Hepatocyte (in vitro differentiated cells): ENCODE results near the gene ASB11. TPM values are rescaled to one million over a fixed set of nuclear protein-coding genes. Genes with fewer than 3 reads are reported as not detected.

Experiments
- DNase-seq: peaks from one replicate; pipeline ENCODE4 v3.0.0-alpha.2; 2016; ENCODE audit warnings: low spot score
- H2AFZ ChIP-seq: fragments of 200-600 bp; sonication (generic); 2 replicates; pipeline ENCODE4 v1.6.0; 2016; ENCODE audit warnings: antibody characterized with exemption, mild to moderate bottlenecking
- H3K27ac ChIP-seq: fragments of 200-600 bp; sonication (generic); 2 replicates; pipeline ENCODE4 v1.5.1; 2016; ENCODE audit warnings: mild to moderate bottlenecking
- H3K27me3 ChIP-seq: fragments of 200-600 bp; sonication (generic); 2 replicates; pipeline ENCODE4 v1.6.1; 2016
- H3K36me3 ChIP-seq: fragments of 200-600 bp; sonication (generic); replicated peaks from 2 replicates; pipeline ENCODE4 v1.5.1; 2016; ENCODE audit warnings: low read depth; ENCODE audit not compliant: insufficient read depth
- H3K4me1 ChIP-seq: fragments of 200-600 bp; sonication (generic); 2 replicates; pipeline ENCODE4 v1.5.1; 2016; ENCODE audit warnings: mild to moderate bottlenecking, moderate library complexity; ENCODE audit not compliant: insufficient read depth
- H3K4me2 ChIP-seq: fragments of 200-600 bp; sonication (generic); 2 replicates; pipeline ENCODE4 v1.6.0; 2016
- H3K4me3 ChIP-seq: fragments of 200-600 bp; sonication (generic); 2 replicates; pipeline ENCODE4 v1.5.1; 2016; ENCODE audit warnings: mild to moderate bottlenecking
- H3K79me2 ChIP-seq: fragments of 200-600 bp; sonication (generic); 2 replicates; pipeline ENCODE4 v1.6.0; 2017; ENCODE audit warnings: mild to moderate bottlenecking
- H3K9me2 ChIP-seq: fragments of 200-600 bp; sonication (generic); replicated peaks from 2 replicates; pipeline ENCODE4 v1.6.0; 2017; ENCODE audit warnings: mild to moderate bottlenecking; ENCODE audit not compliant: insufficient read depth
- H3K9me3 ChIP-seq: fragments of 200-600 bp; sonication (generic); 2 replicates; pipeline ENCODE4 v1.5.1; 2016; ENCODE audit warnings: low read depth, mild to moderate bottlenecking
- H4K20me1 ChIP-seq: fragments of 200-600 bp; sonication (generic); 2 replicates; pipeline ENCODE4 v1.6.0; 2016; ENCODE audit warnings: mild to moderate bottlenecking; ENCODE audit not compliant: insufficient read depth, poor library complexity, severe bottlenecking
- EZH2 ChIP-seq: fragments of 200-600 bp; sonication (generic); IDR thresholded peaks from 2 replicates; pipeline ENCODE4 v1.6.1; 2016; ENCODE audit warnings: antibody characterized with exemption, mild to moderate bottlenecking, borderline replicate concordance
- EZH2phosphoT487 ChIP-seq: fragments of 200-600 bp; sonication (generic); IDR thresholded peaks from one replicate; pipeline ENCODE4 v1.6.1; 2018; ENCODE audit warnings: antibody characterized with exemption, mild to moderate bottlenecking, low read depth, moderate library complexity; ENCODE audit not compliant: unreplicated experiment, severe bottlenecking
- WGBS: methylation state at CpG from one replicate; pipeline ENCODE4 v1.1.6; 2016; ENCODE audit warnings: low lambda C conversion rate; ENCODE audit errors: missing lambda C conversion rate; 5-methylcytosine and 5-hydroxymethylcytosine counted together
- polyA plus RNA-seq: library from polyadenylated mRNA; unstranded; fragments of >200 nt; fragmentation: Nextera tagmentation; extraction: Ambion mirVana; gene quantifications from 2 replicates; pipeline ENCODE4 v1.2.1, GENCODE V29; 2016
- total RNA-seq: library from RNA; depleted of rRNA; stranded (reverse); fragments of >200 nt; gene quantifications from 2 replicates; pipeline ENCODE4 v1.2.3, GENCODE V29; 2014
- TF ChIP-seq, protein P1 (sequence below): fragments of 200-600 bp; sonication (generic); IDR thresholded peaks from 2 replicates; pipeline ENCODE4 v1.5.1; 2016; ENCODE audit warnings: antibody characterized with exemption, mild to moderate bottlenecking; ENCODE audit not compliant: poor library complexity

ASB11 gene
- total and polyA plus RNA-seq, 2 experiments from 2014 or later: 0.20 TPM; not detected in 1

GRCh38 chrX:15328131-15328530 is 12.7 kb upstream of the ASB11 start:
- no peak overlapping the region for H2AFZ ChIP-seq
- H3K4me1 ChIP-seq: no peaks in the 10 kb centered on the region
- no peak overlapping the region for H3K27ac ChIP-seq
- no peaks in the 10 kb centered on the region for H3K9me2 ChIP-seq
- H4K20me1 ChIP-seq: no peaks in the 10 kb centered on the region
- H3K4me2 ChIP-seq: no peak overlapping the region
- WGBS: 71% methylated on average over 3 of the region's 3 CpGs
- no peaks in the 10 kb centered on the region for H3K27me3 ChIP-seq
- H3K9me3 ChIP-seq: no peaks in the 10 kb centered on the region
- no peak overlapping the region for H3K4me3 ChIP-seq
- no peak for DNase-seq
- no peaks in the 10 kb centered on the region for H3K79me2 ChIP-seq
- no peaks in the 10 kb centered on the region for H3K36me3 ChIP-seq
- TF ChIP-seq, protein P1, sequence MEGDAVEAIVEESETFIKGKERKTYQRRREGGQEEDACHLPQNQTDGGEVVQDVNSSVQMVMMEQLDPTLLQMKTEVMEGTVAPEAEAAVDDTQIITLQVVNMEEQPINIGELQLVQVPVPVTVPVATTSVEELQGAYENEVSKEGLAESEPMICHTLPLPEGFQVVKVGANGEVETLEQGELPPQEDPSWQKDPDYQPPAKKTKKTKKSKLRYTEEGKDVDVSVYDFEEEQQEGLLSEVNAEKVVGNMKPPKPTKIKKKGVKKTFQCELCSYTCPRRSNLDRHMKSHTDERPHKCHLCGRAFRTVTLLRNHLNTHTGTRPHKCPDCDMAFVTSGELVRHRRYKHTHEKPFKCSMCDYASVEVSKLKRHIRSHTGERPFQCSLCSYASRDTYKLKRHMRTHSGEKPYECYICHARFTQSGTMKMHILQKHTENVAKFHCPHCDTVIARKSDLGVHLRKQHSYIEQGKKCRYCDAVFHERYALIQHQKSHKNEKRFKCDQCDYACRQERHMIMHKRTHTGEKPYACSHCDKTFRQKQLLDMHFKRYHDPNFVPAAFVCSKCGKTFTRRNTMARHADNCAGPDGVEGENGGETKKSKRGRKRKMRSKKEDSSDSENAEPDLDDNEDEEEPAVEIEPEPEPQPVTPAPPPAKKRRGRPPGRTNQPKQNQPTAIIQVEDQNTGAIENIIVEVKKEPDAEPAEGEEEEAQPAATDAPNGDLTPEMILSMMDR: no peak
- TF ChIP-seq EZH2: no peak
- no peak for TF ChIP-seq EZH2phosphoT487

GRCh38 chrX:15322472-15322871 is 7.0 kb upstream of the ASB11 start:
- no peak overlapping the region for H3K27ac ChIP-seq
- no peaks in the 10 kb centered on the region for H3K27me3 ChIP-seq
- 84% methylated on average over 5 of the region's 5 CpGs for WGBS
- no peak overlapping the region for H2AFZ ChIP-seq
- no peaks in the 10 kb centered on the region for H3K4me1 ChIP-seq
- no peaks in the 10 kb centered on the region for H3K79me2 ChIP-seq
- no peaks in the 10 kb centered on the region for H3K36me3 ChIP-seq
- H3K4me3 ChIP-seq: no peak overlapping the region
- H3K4me2 ChIP-seq: no peak overlapping the region
- no peak for TF ChIP-seq EZH2
- no peak for TF ChIP-seq EZH2phosphoT487
- TF ChIP-seq, protein P1: no peak
- no peaks in the 10 kb centered on the region for H4K20me1 ChIP-seq
- H3K9me2 ChIP-seq: no peaks in the 10 kb centered on the region
- H3K9me3 ChIP-seq: no peaks in the 10 kb centered on the region
- DNase-seq: no peak

DNA sequence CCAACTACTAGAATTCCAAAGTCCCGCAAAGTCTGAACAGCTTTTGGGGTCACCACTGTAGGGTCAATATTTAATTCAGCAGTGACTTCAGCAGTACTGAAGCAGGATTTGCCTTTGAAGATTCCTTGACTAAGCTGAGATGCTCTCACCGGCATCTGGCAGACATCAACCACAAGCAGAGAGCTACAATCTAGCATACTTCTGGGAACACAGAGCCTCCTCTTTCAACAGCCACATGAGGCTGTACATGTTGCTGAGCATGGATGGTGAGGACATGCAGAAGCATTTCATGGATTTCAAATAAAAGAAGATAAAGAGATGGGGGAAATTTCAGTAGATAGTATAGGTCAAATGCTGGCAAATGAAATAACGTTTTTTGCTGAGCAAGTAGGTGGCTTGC is 6.6 kb upstream of the ASB11 start:
- TF ChIP-seq EZH2phosphoT487 (no peak), EZH2 (no peak)
- TF ChIP-seq, protein P1: no peak
- H3K9me3 ChIP-seq: no peaks in the 10 kb centered on the region
- H3K27me3 ChIP-seq: no peaks in the 10 kb centered on the region

DNA sequence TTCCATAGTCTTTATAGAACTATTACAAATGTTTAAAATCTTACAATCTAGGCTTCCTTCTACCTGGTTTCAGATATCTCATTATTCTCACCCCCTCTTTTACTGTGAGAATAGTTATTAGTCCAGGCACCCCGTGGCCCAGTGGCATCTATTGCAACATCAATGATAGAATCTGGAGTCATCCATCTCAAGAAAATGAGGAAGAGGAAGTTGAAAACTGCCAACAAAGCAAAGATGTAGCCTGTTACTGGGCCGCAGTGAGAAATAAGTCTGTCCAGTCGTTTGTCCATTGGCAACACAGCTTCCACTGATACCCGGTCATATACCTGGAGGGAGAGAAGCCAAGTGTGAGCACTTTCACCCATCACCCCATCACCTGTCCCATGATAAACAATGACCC is 6.0 kb upstream of the ASB11 start:
- no peaks in the 10 kb centered on the region for H3K36me3 ChIP-seq
- TF ChIP-seq, protein P1: no peak
- TF ChIP-seq EZH2: no peak
- TF ChIP-seq EZH2phosphoT487: no peak

More for the DNA sequence above, 6.6 kb upstream of the ASB11 start:
- H3K4me2 ChIP-seq: no peak overlapping the region
- no peak for DNase-seq
- no peaks in the 10 kb centered on the region for H4K20me1 ChIP-seq
- no peaks in the 10 kb centered on the region for H3K79me2 ChIP-seq
- no peaks in the 10 kb centered on the region for H3K4me1 ChIP-seq
- no peaks in the 10 kb centered on the region for H3K9me2 ChIP-seq
- 77% methylated on average over 3 of the region's 3 CpGs for WGBS
- H3K27ac ChIP-seq: no peak overlapping the region
- no peak overlapping the region for H3K4me3 ChIP-seq
- no peak overlapping the region for H2AFZ ChIP-seq
- H3K36me3 ChIP-seq: no peaks in the 10 kb centered on the region

More for the DNA sequence above, 6.0 kb upstream of the ASB11 start:
- DNase-seq: no peak
- no peak overlapping the region for H2AFZ ChIP-seq
- H4K20me1 ChIP-seq: no peaks in the 10 kb centered on the region
- H3K27ac ChIP-seq: no peak overlapping the region
- H3K9me3 ChIP-seq: no peaks in the 10 kb centered on the region
- H3K4me1 ChIP-seq: no peaks in the 10 kb centered on the region
- H3K9me2 ChIP-seq: no peaks in the 10 kb centered on the region
- no peak overlapping the region for H3K4me2 ChIP-seq
- H3K27me3 ChIP-seq: no peaks in the 10 kb centered on the region
- WGBS: 79% methylated on average over 4 of the region's 4 CpGs
- no peak overlapping the region for H3K4me3 ChIP-seq
- H3K79me2 ChIP-seq: no peaks in the 10 kb centered on the region
